GM12878 (cell line): ENCODE results near the gene SRCIN1. TPM values are rescaled to one million over a fixed set of nuclear protein-coding genes. Genes with fewer than 3 reads are reported as not detected.
A peak's percentile ranks its signal among the peaks of the same experiment; 100 is the strongest.

ENCODE experiments used
- ATF7 ChIP-seq: fragments of 450-650 bp; IDR thresholded peaks from 2 replicates; pipeline ENCODE4 v1.6.1; 2016; ENCODE audit warnings: low read depth, mild to moderate bottlenecking
- CREB1 ChIP-seq: IDR thresholded peaks from 2 replicates; pipeline ENCODE4 v1.6.1; 2012; ENCODE audit warnings: low read depth, mild to moderate bottlenecking, inconsistent platforms
- DPF2 ChIP-seq: fragments of 450-650 bp; IDR thresholded peaks from 2 replicates; pipeline ENCODE4 v1.6.1; 2017; ENCODE audit warnings: mild to moderate bottlenecking
- GATAD2B ChIP-seq: fragments of 450-650 bp; conservative IDR thresholded peaks from 2 replicates; pipeline ENCODE4 v1.6.1; 2017; ENCODE audit warnings: low read depth, mild to moderate bottlenecking, moderate library complexity
- KLF5 ChIP-seq: fragments of 450-650 bp; IDR thresholded peaks from 2 replicates; pipeline ENCODE4 v1.6.1; 2014; ENCODE audit warnings: mild to moderate bottlenecking; ENCODE audit not compliant: partially characterized antibody
- MEF2B ChIP-seq: fragments of 450-650 bp; IDR thresholded peaks from 2 replicates; pipeline ENCODE4 v1.6.1; 2018; ENCODE audit warnings: mild to moderate bottlenecking, moderate library complexity; ENCODE audit not compliant: partially characterized antibody, poor library complexity, severe bottlenecking
- NBN ChIP-seq: fragments of 450-650 bp; IDR thresholded peaks from 2 replicates; pipeline ENCODE4 v1.6.1; 2016
- PAX5 ChIP-seq: IDR thresholded peaks from 2 replicates; pipeline ENCODE4 v1.6.1; 2011; ENCODE audit warnings: low read depth, low read length, borderline replicate concordance
- PBX3 ChIP-seq: IDR thresholded peaks from 2 replicates; pipeline ENCODE4 v1.6.1; 2011; ENCODE audit warnings: mild to moderate bottlenecking, low read depth, low read length, moderate library complexity; ENCODE audit not compliant: insufficient replicate concordance
- PML ChIP-seq: IDR thresholded peaks from 2 replicates; pipeline ENCODE4 v1.6.1; 2012; ENCODE audit warnings: low read length, inconsistent platforms
- POLR2A ChIP-seq: IDR thresholded peaks from 2 replicates; pipeline ENCODE4 v1.6.1; 2011; ENCODE audit warnings: low read depth, mild to moderate bottlenecking, low read length
- POLR2AphosphoS2 ChIP-seq: IDR thresholded peaks from 2 replicates; pipeline ENCODE4 v1.6.1; 2011; ENCODE audit warnings: low read depth, mild to moderate bottlenecking, low read length, improper control_type of control experiment, moderate library complexity
- POU2F2 ChIP-seq: IDR thresholded peaks from 3 replicates; pipeline ENCODE4 v1.6.1; 2011; ENCODE audit warnings: low read depth, mild to moderate bottlenecking, low read length, borderline replicate concordance
- SMAD1 ChIP-seq: fragments of 450-650 bp; IDR thresholded peaks from 2 replicates; pipeline ENCODE4 v1.6.1; 2018; ENCODE audit warnings: mild to moderate bottlenecking, low read depth; ENCODE audit not compliant: partially characterized antibody
- SMAD5 ChIP-seq: IDR thresholded peaks from 2 replicates; pipeline ENCODE4 v1.6.1; 2016; ENCODE audit warnings: antibody characterized with exemption, low read depth
- SMARCA5 ChIP-seq: fragments of 450-650 bp; IDR thresholded peaks from 2 replicates; pipeline ENCODE4 v1.6.1; 2017; ENCODE audit warnings: mild to moderate bottlenecking
- SP1 ChIP-seq: IDR thresholded peaks from one replicate; pipeline ENCODE4 v1.6.1; 2011; ENCODE audit warnings: low read depth, low read length
- TCF12 ChIP-seq: IDR thresholded peaks from 2 replicates; pipeline ENCODE4 v1.6.1; 2011; ENCODE audit warnings: low read depth, mild to moderate bottlenecking, low read length
- ZNF384 ChIP-seq: IDR thresholded peaks from 2 replicates; pipeline ENCODE4 v1.6.1; 2012; ENCODE audit warnings: low read depth, mild to moderate bottlenecking, low read length, improper control_type of control experiment, borderline replicate concordance
- polyA plus RNA-seq, 11 experiments: library from polyadenylated mRNA; depleted of rRNA in 4 of 11; unstranded in 6 of 11; stranded (reverse) in 5 of 11; fragments of >200 nt; fragmentation: Nextera tagmentation in 4 of 11; fragmentation: Illumina TruSeq in 1 of 11; extraction: Ambion mirVana in 4 of 11; extraction: Trizol in 1 of 11; gene quantifications; 1 replicate in 1 of 11; 2 replicates in 10 of 11; pipeline versions ENCODE4 v1.2.1 to v1.2.3, GENCODE V29; 2011 to 2016; ENCODE audit warnings: inconsistent platforms in 2 of 11, missing spikeins in 2 of 11, low read depth in 1 of 11
- total RNA-seq, 4 experiments: library from RNA; depleted of rRNA in 3 of 4; stranded (reverse); fragments of >200 nt in 3 of 4; fragmentation: Illumina TruSeq in 1 of 4; extraction: Trizol in 1 of 4; gene quantifications; 2 replicates each; pipeline versions ENCODE4 v1.2.1 to v1.2.3, GENCODE V29; 2013 to 2021
- TF ChIP-seq, protein P1 (sequence below): fragments of 450-650 bp; IDR thresholded peaks from 2 replicates; pipeline ENCODE4 v1.6.1; 2017; ENCODE audit warnings: low read depth, mild to moderate bottlenecking, moderate library complexity
- TF ChIP-seq, protein P2 (sequence below): fragments of 450-650 bp; IDR thresholded peaks from 2 replicates; pipeline ENCODE4 v1.6.1; 2016; ENCODE audit warnings: mild to moderate bottlenecking
- TF ChIP-seq, protein P3 (sequence below): fragments of 450-650 bp; IDR thresholded peaks from 2 replicates; pipeline ENCODE4 v1.6.1; 2018; ENCODE audit warnings: borderline replicate concordance, mild to moderate bottlenecking; ENCODE audit not compliant: partially characterized antibody

The SRCIN1 gene
- total and polyA plus RNA-seq, 10 of the 15 experiments (the other 5 are each of a cell fraction or from before 2014, with no cell fraction given), result under 0.01 to 0.74 (median 0.20) TPM; not detected in 3

DNA sequence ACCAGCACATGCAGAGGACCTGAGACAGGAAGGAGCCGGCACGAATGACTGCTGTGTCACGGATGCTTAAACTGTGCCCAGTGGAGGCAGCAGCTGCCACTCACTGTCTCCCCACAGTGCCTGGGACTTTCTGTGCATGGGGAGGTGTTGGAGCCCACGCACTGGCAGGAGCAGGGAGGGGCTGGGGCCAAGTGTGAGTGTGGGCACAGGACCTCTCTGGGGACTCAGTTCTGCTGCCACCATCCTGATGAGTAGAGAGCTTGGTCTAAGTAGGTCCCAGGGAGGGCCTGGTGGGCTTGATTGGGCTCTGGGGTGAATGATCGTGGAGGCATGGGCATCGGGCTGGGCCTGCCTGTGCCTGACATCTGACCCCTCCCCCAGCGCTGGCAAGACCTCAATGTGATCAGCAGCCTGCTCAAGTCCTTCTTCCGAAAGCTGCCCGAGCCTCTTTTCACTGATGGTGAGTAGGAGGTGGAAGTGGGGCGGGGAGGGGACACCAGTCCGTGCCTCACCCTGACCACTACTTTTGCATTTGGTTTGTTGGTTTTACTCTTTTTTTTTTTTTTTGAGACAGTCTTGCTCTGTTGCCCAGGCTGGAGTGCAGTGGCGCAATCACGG, 120.0 kb downstream of the SRCIN1 start (continued):
- TF ChIP-seq, protein P1, sequence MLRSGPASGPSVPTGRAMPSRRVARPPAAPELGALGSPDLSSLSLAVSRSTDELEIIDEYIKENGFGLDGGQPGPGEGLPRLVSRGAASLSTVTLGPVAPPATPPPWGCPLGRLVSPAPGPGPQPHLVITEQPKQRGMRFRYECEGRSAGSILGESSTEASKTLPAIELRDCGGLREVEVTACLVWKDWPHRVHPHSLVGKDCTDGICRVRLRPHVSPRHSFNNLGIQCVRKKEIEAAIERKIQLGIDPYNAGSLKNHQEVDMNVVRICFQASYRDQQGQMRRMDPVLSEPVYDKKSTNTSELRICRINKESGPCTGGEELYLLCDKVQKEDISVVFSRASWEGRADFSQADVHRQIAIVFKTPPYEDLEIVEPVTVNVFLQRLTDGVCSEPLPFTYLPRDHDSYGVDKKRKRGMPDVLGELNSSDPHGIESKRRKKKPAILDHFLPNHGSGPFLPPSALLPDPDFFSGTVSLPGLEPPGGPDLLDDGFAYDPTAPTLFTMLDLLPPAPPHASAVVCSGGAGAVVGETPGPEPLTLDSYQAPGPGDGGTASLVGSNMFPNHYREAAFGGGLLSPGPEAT, result peak; percentile 37; the same call in 1 of the 2 replicates
- TF ChIP-seq, protein P2, sequence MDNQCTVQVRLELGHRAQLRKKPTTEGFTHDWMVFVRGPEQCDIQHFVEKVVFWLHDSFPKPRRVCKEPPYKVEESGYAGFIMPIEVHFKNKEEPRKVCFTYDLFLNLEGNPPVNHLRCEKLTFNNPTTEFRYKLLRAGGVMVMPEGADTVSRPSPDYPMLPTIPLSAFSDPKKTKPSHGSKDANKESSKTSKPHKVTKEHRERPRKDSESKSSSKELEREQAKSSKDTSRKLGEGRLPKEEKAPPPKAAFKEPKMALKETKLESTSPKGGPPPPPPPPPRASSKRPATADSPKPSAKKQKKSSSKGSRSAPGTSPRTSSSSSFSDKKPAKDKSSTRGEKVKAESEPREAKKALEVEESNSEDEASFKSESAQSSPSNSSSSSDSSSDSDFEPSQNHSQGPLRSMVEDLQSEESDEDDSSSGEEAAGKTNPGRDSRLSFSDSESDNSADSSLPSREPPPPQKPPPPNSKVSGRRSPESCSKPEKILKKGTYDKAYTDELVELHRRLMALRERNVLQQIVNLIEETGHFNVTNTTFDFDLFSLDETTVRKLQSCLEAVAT, result peak; percentile 73
- TF ChIP-seq SMAD1 (peak; percentile 81), ATF7 (peak; percentile 36; the same call in 1 of the 2 replicates), POLR2AphosphoS2 (peak; percentile 81), PAX5 (peak; percentile 83), NBN (peak; percentile 91), SP1 (peak; percentile 62), PBX3 (peak; percentile 92), GATAD2B (peak; percentile 60; the same call in 1 of the 2 replicates), ZNF384 (peak; percentile 74; the same call in 1 of the 2 replicates), CREB1 (peak; percentile 71), POU2F2 (peak; percentile 95), SMARCA5 (peak; percentile 21; the same call in 1 of the 2 replicates), KLF5 (peak; percentile 34), SMAD5 (peak; percentile 98), MEF2B (peak; percentile 79), DPF2 (peak; percentile 93), TCF12 (0 out of 2 replicates have a peak, but pooled peaks have one; percentile 16), POLR2A (peak; percentile 87), PML (peak; percentile 96; the same call in 1 of the 2 replicates)
- TF ChIP-seq, protein P3, sequence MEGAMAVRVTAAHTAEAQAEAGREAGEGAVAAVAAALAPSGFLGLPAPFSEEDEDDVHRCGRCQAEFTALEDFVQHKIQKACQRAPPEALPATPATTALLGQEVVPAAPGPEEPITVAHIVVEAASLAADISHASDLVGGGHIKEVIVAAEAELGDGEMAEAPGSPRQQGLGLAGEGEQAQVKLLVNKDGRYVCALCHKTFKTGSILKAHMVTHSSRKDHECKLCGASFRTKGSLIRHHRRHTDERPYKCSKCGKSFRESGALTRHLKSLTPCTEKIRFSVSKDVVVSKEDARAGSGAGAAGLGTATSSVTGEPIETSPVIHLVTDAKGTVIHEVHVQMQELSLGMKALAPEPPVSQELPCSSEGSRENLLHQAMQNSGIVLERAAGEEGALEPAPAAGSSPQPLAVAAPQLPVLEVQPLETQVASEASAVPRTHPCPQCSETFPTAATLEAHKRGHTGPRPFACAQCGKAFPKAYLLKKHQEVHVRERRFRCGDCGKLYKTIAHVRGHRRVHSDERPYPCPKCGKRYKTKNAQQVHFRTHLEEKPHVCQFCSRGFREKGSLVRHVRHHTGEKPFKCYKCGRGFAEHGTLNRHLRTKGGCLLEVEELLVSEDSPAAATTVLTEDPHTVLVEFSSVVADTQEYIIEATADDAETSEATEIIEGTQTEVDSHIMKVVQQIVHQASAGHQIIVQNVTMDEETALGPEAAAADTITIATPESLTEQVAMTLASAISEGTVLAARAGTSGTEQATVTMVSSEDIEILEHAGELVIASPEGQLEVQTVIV, result peak; percentile 22
